CD4-positive, alpha-beta memory T cell (primary cell): Measurements from ENCODE around the gene HAL. TPM values are rescaled to one million over a fixed set of nuclear protein-coding genes. Genes with fewer than 3 reads are reported as not detected.

Source experiments
- CTCF ChIA-PET: fragments of 350-600 bp; sonication (Branson Sonifier 250); formaldehyde crosslinking; loops from one replicate; lab custom pipeline; 2021; ENCODE audit warnings: inconsistent platforms; ENCODE audit not compliant: partially characterized antibody; lab: Charles Lee
- POLR2A ChIA-PET: fragments of 350-600 bp; sonication (Branson Sonifier 250); formaldehyde crosslinking; loops from one replicate; lab custom pipeline; 2021; ENCODE audit not compliant: partially characterized antibody; lab: Charles Lee
- DNase-seq, 5 donors: peaks; one replicate each; pipeline versions ENCODE4 v3.0.0 to v3.0.0-alpha.2; 2020 to 2022; ENCODE audit warnings: mixed read lengths in 1 of 5
- H3K27ac ChIP-seq: one replicate; pipeline ENCODE4 v1.7.0; 2013; ENCODE audit warnings: low read depth, low read length
- H3K27me3 ChIP-seq: 2 replicates; pipeline ENCODE4 v1.7.0; 2013; ENCODE audit warnings: mild to moderate bottlenecking, low read length, moderate library complexity; ENCODE audit not compliant: insufficient read depth
- H3K36me3 ChIP-seq: 2 replicates; pipeline ENCODE4 v1.7.0; 2013; ENCODE audit warnings: mild to moderate bottlenecking, low read length, moderate library complexity; ENCODE audit not compliant: insufficient read depth
- H3K4me1 ChIP-seq: 2 replicates; pipeline ENCODE4 v1.7.0; 2013; ENCODE audit warnings: mild to moderate bottlenecking, low read length, moderate library complexity; ENCODE audit not compliant: insufficient read depth
- H3K4me3 ChIP-seq, 2 donors: one replicate each; pipeline ENCODE4 v1.7.0; 2013; ENCODE audit warnings: low read length in 2 of 2, mild to moderate bottlenecking in 1 of 2
- H3K9me3 ChIP-seq, 2 donors: one replicate each; pipeline ENCODE4 v1.7.0; 2013; ENCODE audit warnings: low read length in 2 of 2, control low read depth in 1 of 2; ENCODE audit not compliant: control insufficient read depth in 1 of 2
- H3K27ac Mint-ChIP-seq, 7 donors: one replicate each; pipeline ENCODE4 v1.8.0; 2020 to 2021; ENCODE audit warnings: mixed read lengths in 7 of 7, mild to moderate bottlenecking in 6 of 7, inconsistent platforms in 3 of 7, moderate library complexity in 3 of 7
- H3K27me3 Mint-ChIP-seq, 2 donors: one replicate each; pipeline ENCODE4 v1.8.0; 2020 to 2021; ENCODE audit warnings: mixed read lengths in 2 of 2
- H3K36me3 Mint-ChIP-seq, 2 donors: one replicate each; pipeline ENCODE4 v1.8.0; 2020 to 2021; ENCODE audit warnings: mixed read lengths in 2 of 2, inconsistent platforms in 1 of 2, mild to moderate bottlenecking in 1 of 2
- H3K4me1 Mint-ChIP-seq, 4 donors: one replicate each; pipeline ENCODE4 v1.8.0; 2020 to 2021; ENCODE audit warnings: mixed read lengths in 4 of 4, mild to moderate bottlenecking in 1 of 4
- H3K4me3 Mint-ChIP-seq, 8 donors: one replicate each; pipeline ENCODE4 v1.8.0; 2020 to 2021; ENCODE audit warnings: mixed read lengths in 8 of 8, mild to moderate bottlenecking in 7 of 8, moderate library complexity in 6 of 8, inconsistent platforms in 3 of 8
- H3K9me3 Mint-ChIP-seq, 8 donors: one replicate each; pipeline ENCODE4 v1.8.0; 2020 to 2021; ENCODE audit warnings: mixed read lengths in 8 of 8, mild to moderate bottlenecking in 5 of 8, inconsistent platforms in 3 of 8, moderate library complexity in 1 of 8
- intact Hi-C: fragments of 100-400 bp; cut with micrococcal nuclease; formaldehyde crosslinking; loops from one replicate; pipeline ENCODE4 v1.15.1; 2023
- polyA plus RNA-seq, 2 donors: library from polyadenylated mRNA; unstranded; fragments of 300-500 nt; fragmentation: Illumina TruSeq; gene quantifications; one replicate each; pipeline ENCODE4 v1.2.3, GENCODE V29; 2021
- total RNA-seq, 2 experiments: library from RNA; stranded (reverse); gene quantifications; one replicate each; pipeline ENCODE4 v1.2.3, GENCODE V29; 2021

HAL gene
- total and polyA plus RNA-seq, 4 experiments from 2014 or later: 1.7 to 2.0 TPM; not detected in 2

DNA sequence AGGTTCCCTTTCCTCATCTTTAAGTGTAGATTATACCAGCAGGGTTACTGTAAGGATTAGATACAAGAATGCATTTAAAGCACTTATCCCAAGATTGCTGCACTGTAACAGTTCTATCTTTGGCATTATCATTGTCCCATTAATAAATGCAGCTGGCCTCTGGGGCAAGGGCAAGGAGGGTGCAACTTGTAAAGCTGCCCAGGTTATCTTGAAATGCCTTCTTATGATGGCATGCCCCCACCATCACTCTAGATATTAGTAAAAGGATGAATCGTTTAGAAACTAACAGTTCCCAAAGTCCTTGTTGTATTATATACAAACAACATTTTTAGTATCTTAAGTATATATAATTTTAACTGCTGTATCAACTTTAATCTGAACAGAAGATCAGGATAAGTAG, 32.4 kb upstream of the HAL start:
- no peak for DNase-seq
- Histone ChIP-seq H3K27me3 (no peaks in the 10 kb centered on the region), H3K4me3 (no peak overlapping the region), H3K4me1 (peaks cover 4% of the 10 kb centered on the region), H3K9me3 (no peaks in the 10 kb centered on the region), H3K27ac (no peak overlapping the region), H3K36me3 (peaks cover 9% of the 10 kb centered on the region)
- peaks cover 4 to 22% (median 12%) of the 10 kb centered on the region in 4 donors for H3K4me1 Mint-ChIP-seq
- intact Hi-C loops: no loop called here
- peaks cover 22 to 29% of the 10 kb centered on the region in 2 donors for H3K36me3 Mint-ChIP-seq
- no peak overlapping the region for H3K4me3 Mint-ChIP-seq
- ChIA-PET CTCF (no interaction called here), POLR2A (no interaction called here)
- no peaks in the 10 kb centered on the region for H3K9me3 Mint-ChIP-seq
- no peaks in the 10 kb centered on the region for H3K27me3 Mint-ChIP-seq
- H3K27ac Mint-ChIP-seq: no peak overlapping the region

DNA sequence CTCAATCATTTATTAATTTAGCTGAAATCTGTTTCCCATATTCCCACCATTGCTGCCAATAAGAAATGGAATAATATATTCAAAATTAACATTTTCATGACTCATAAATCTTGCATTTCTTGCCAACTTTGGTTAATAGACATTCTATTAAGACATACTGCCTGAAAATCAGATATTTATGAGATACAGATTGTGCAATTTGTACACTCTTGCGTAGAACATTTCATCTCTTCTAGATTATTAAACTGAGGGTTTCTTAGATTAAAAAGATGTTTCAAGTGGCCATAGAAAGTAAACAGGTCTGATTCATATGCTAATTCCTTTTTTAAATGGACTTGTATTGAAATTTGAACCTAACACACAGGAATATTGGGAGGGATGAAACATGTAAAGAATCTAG, 30.2 kb upstream of the HAL start:
- H3K27me3 Mint-ChIP-seq: no peaks in the 10 kb centered on the region
- H3K27ac Mint-ChIP-seq: no peak overlapping the region
- H3K4me3 Mint-ChIP-seq: no peak overlapping the region
- no peaks in the 10 kb centered on the region for H3K9me3 Mint-ChIP-seq
- Histone ChIP-seq H3K4me3 (no peak overlapping the region), H3K4me1 (no peaks in the 10 kb centered on the region), H3K9me3 (no peaks in the 10 kb centered on the region), H3K27me3 (no peaks in the 10 kb centered on the region), H3K36me3 (peaks cover 9% of the 10 kb centered on the region), H3K27ac (no peak overlapping the region)
- H3K4me1 Mint-ChIP-seq: peaks cover 0 to 13% (median 6%) of the 10 kb centered on the region in 4 donors
- CTCF ChIA-PET: interaction anchor here (1.3 kb wide), 1 partner anchor 28 kb away, joined by 3 read pairs; no protein-coding TSS in a partner anchor
- POLR2A ChIA-PET: no interaction called here
- H3K36me3 Mint-ChIP-seq: peaks cover 37 to 48% of the 10 kb centered on the region in 2 donors
- no peak for DNase-seq
- intact Hi-C loops: no loop called here

DNA sequence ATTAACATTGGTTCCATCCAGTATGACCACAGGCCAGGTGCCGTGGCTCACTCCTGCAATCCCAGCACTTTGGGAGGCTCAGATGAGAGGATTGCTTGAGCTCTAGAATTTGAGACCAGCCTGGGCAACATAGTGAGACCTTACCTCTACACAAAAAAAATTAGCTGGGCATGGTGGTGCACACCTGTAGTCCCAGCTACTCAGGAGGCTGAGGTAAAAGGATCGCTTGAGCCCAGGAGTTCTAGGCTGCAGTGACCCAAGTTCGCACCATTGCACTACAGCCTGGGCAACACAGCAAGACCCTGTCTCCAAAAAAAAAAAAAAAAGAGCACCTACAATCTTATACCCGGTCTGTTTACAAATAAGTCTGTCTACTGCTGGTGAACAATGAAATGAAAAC, 29.4 kb upstream of the HAL start:
- no peaks in the 10 kb centered on the region for H3K27me3 ChIP-seq
- no peaks in the 10 kb centered on the region for H3K4me1 ChIP-seq
- H3K27ac ChIP-seq: no peak overlapping the region
- no peaks in the 10 kb centered on the region for H3K9me3 ChIP-seq
- CTCF ChIA-PET: interaction anchor here (1.3 kb wide), 1 partner anchor 27 kb away, joined by 3 read pairs; no protein-coding TSS in a partner anchor
- no peaks in the 10 kb centered on the region for H3K27me3 Mint-ChIP-seq
- H3K9me3 Mint-ChIP-seq: no peaks in the 10 kb centered on the region
- H3K4me3 Mint-ChIP-seq: no peak overlapping the region
- no peak overlapping the region for H3K27ac Mint-ChIP-seq
- H3K4me1 Mint-ChIP-seq: peaks cover 0 to 12% (median 5%) of the 10 kb centered on the region in 4 donors
- H3K36me3 ChIP-seq: peaks cover 16% of the 10 kb centered on the region
- intact Hi-C loops: no loop called here
- POLR2A ChIA-PET: no interaction called here
- DNase-seq: no peak
- no peak overlapping the region for H3K4me3 ChIP-seq
- H3K36me3 Mint-ChIP-seq: peaks cover 38 to 53% of the 10 kb centered on the region in 2 donors

DNA sequence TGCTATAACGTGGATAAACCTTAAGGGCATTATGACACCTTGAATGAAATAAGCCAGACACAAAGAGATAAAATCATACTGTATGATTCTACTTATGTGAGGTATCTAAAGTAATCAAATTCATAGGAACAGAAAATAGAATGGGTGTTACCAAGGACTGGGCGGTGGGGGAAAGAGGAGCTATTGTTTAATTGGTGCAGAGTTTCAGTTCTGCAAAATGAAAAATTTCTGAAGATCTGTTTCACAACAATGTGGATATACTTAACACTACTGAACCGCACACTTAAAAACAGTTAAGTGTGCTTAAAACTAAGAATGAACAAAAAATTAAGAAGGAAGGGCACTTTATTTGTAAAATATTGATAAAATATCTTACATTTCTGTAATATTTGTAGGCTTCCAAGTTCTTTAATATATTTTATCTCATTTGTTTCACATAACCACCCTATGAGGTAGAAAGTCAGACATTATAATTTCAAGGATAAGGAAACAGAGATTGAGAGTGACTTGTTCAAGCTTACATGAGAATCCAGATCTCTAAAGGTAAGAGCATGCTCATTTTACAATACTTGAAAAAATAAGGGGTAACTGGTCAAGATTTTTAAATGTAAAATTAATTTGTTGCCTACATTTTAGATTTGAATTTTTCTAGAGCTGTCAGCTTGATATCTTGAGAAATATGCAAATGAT, 24.3 kb upstream of the HAL start:
- Mint-ChIP-seq H3K27me3 (no peaks in the 10 kb centered on the region), H3K4me1 (no peaks in the 10 kb centered on the region), H3K9me3 (no peaks in the 10 kb centered on the region), H3K4me3 (no peak overlapping the region), H3K36me3 (peaks cover 48 to 67% of the 10 kb centered on the region in 2 donors), H3K27ac (peak overlapping the region in 1 of 7 donors; percentile 19)
- Histone ChIP-seq H3K9me3 (no peaks in the 10 kb centered on the region), H3K36me3 (peaks cover 13% of the 10 kb centered on the region), H3K27me3 (no peaks in the 10 kb centered on the region), H3K4me1 (no peaks in the 10 kb centered on the region), H3K4me3 (no peak overlapping the region), H3K27ac (no peak overlapping the region)
- POLR2A ChIA-PET: no interaction called here
- intact Hi-C loops: no loop called here
- no peak for DNase-seq
- CTCF ChIA-PET: interaction anchor here (2.2 kb wide), 1 partner anchor 21 kb away, joined by 13 read pairs; no protein-coding TSS in a partner anchor

DNA sequence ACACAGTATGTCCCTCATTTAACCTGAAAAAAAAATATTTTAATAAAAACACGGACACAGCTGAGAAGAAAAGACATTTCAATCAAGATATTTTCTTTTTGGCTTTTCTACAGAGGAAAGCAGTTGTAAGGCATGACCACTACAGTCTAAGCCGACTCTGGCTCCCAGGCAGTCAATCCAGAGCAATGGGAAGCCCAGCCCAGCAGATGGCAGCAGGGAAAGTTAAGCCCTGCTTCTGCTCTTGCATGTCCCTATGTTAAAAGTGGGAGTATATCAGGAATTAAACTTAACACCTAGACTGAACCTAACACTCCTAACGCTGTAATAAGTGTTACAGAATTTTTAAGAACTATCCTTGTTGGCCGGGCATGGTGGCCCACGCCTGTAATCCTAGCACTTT, 19.5 kb upstream of the HAL start:
- DNase-seq: no peak
- Histone ChIP-seq H3K27me3 (no peaks in the 10 kb centered on the region), H3K4me3 (no peak overlapping the region), H3K4me1 (no peaks in the 10 kb centered on the region), H3K9me3 (no peaks in the 10 kb centered on the region), H3K27ac (no peak overlapping the region), H3K36me3 (peaks cover 40% of the 10 kb centered on the region)
- POLR2A ChIA-PET: no interaction called here
- Mint-ChIP-seq H3K9me3 (no peaks in the 10 kb centered on the region), H3K27ac (no peak overlapping the region), H3K4me1 (no peaks in the 10 kb centered on the region), H3K4me3 (no peak overlapping the region), H3K36me3 (peaks cover 64 to 74% of the 10 kb centered on the region in 2 donors), H3K27me3 (no peaks in the 10 kb centered on the region)
- CTCF ChIA-PET: no interaction called here
- intact Hi-C loops: no loop called here

DNA sequence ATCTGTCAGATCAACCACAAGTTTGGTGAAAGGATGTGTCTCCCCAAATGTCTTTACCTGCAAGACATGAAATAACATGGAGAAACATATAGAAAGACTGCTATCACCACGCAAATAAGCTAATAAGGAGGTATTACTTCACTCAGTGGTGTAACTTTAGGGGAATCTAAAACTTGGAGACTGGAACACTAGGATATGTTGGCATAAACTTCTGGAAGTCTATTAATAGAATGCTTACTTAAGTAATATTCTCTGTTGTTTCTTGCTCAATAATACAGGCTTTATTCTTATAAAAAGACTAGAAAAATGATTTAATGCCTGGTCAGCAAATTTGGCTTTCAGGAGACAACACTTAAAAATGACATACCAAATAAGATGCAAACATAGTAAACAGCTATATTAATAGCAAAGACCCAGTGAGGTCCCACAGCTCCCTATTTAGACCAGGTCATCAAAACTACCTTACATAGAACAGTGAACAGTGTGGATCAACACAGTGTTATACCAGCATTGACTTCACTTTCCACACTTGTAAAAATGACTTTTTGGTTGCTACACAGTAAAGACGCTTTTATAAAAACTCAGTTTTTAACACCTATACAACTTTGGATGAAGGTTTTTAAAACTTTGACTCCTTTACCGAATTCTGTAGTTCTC, 18.9 kb upstream of the HAL start:
- no peaks in the 10 kb centered on the region for H3K27me3 Mint-ChIP-seq
- no peak overlapping the region for H3K4me3 ChIP-seq
- intact Hi-C loops: no loop called here
- CTCF ChIA-PET: interaction anchor here (0.6 kb wide), 1 partner anchor 200 kb away, joined by 4 read pairs; no protein-coding TSS in a partner anchor
- H3K9me3 ChIP-seq: no peaks in the 10 kb centered on the region
- H3K9me3 Mint-ChIP-seq: no peaks in the 10 kb centered on the region
- H3K27me3 ChIP-seq: no peaks in the 10 kb centered on the region
- no peak overlapping the region for H3K27ac ChIP-seq
- DNase-seq: no peak
- POLR2A ChIA-PET: interaction anchor here (0.8 kb wide), 1 partner anchor 21 kb away, joined by 4 read pairs; no protein-coding TSS in a partner anchor
- H3K27ac Mint-ChIP-seq: no peak overlapping the region
- no peaks in the 10 kb centered on the region for H3K4me1 Mint-ChIP-seq
- H3K36me3 ChIP-seq: peaks cover 45% of the 10 kb centered on the region
- H3K36me3 Mint-ChIP-seq: peaks cover 64 to 77% of the 10 kb centered on the region in 2 donors
- no peaks in the 10 kb centered on the region for H3K4me1 ChIP-seq
- no peak overlapping the region for H3K4me3 Mint-ChIP-seq

DNA sequence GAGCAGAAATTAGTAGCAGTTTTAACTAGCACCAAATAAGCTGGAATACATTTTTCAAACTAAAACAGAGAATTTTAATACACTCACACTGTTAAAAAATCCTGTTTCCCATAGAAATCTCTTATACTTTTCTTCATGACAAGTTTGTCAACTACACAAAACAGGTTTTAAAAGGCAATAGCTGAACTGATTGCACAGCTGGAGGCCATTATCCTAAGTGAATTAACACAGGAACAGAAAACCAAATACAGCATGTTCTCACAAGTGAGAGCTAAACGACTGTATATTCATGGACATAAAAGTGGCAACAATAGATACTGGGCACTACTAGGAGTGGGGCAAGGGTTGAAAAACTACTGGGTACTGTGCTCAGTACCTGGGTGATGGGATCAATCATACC, 11.6 kb upstream of the HAL start:
- H3K27me3 Mint-ChIP-seq: no peaks in the 10 kb centered on the region
- no peak for DNase-seq
- no peak overlapping the region for H3K4me3 ChIP-seq
- intact Hi-C loops: no loop called here
- no peaks in the 10 kb centered on the region for H3K4me1 ChIP-seq
- CTCF ChIA-PET: interaction anchor here (1.1 to 1.5 kb wide), 3 partner anchors 9 to 11 kb away, joined by 4 to 5 read pairs (median 4); no protein-coding TSS in a partner anchor
- H3K27ac ChIP-seq: no peak overlapping the region
- H3K9me3 ChIP-seq: no peaks in the 10 kb centered on the region
- no peaks in the 10 kb centered on the region for H3K4me1 Mint-ChIP-seq
- no peak overlapping the region for H3K27ac Mint-ChIP-seq
- POLR2A ChIA-PET: no interaction called here
- no peaks in the 10 kb centered on the region for H3K27me3 ChIP-seq
- H3K9me3 Mint-ChIP-seq: no peaks in the 10 kb centered on the region
- peaks cover 62 to 69% of the 10 kb centered on the region in 2 donors for H3K36me3 Mint-ChIP-seq
- H3K4me3 Mint-ChIP-seq: no peak overlapping the region
- H3K36me3 ChIP-seq: peaks cover 53% of the 10 kb centered on the region
